HUES64 (cell line): Measurements from ENCODE around the gene KCNJ9.
A peak's percentile ranks its signal among the peaks of the same experiment; 100 is the strongest.

Source experiments
- H3K27ac ChIP-seq: 2 replicates; pipeline ENCODE4 v1.7.0; 2013; ENCODE audit warnings: low read depth, low read length, inconsistent platforms
- H3K27me3 ChIP-seq: 2 replicates; pipeline ENCODE4 v1.6.1; 2013; ENCODE audit warnings: mild to moderate bottlenecking, low read length; ENCODE audit not compliant: insufficient read depth
- H3K36me3 ChIP-seq: 2 replicates; pipeline ENCODE4 v1.6.1; 2013; ENCODE audit warnings: mild to moderate bottlenecking, low read length; ENCODE audit not compliant: insufficient read depth
- H3K4me1 ChIP-seq: 2 replicates; pipeline ENCODE4 v1.6.1; 2013; ENCODE audit warnings: mild to moderate bottlenecking, low read length, moderate library complexity; ENCODE audit not compliant: insufficient read depth
- H3K4me3 ChIP-seq: 2 replicates; pipeline ENCODE4 v1.5.1; 2013; ENCODE audit warnings: mild to moderate bottlenecking, low read length, moderate library complexity
- H3K9ac ChIP-seq: 2 replicates; pipeline ENCODE4 v1.6.1; 2013; ENCODE audit warnings: mild to moderate bottlenecking, low read depth, low read length
- H3K9me3 ChIP-seq: 2 replicates; pipeline ENCODE4 v1.6.1; 2013; ENCODE audit warnings: low read depth, low read length; ENCODE audit not compliant: insufficient read depth
- WGBS: fragments of 150-250, 120-280 bp; methylation state at CpG from one replicate; pipeline ENCODE4 v1.1.7; 2013; ENCODE audit warnings: missing lambda C conversion rate; 5-methylcytosine and 5-hydroxymethylcytosine counted together

Gene KCNJ9

GRCh38 chr1:160097911-160098851 is 16.8 kb downstream of the KCNJ9 start, which contains the start of gene IGSF8:
IGSF8 (minus strand) TSS chr1:160098619; CDS start chr1:160098472, 147 bp downstream.
- H3K27ac ChIP-seq: peak within 1 kb of the TSS; percentile 38; the same call in 1 of the 2 replicates
- peaks cover 18% of the 10 kb centered on the region for H3K36me3 ChIP-seq
- H3K27me3 ChIP-seq: peaks cover 10% of the 10 kb centered on the region; the same call in 1 of the 2 replicates
- H3K4me1 ChIP-seq: peaks cover 34% of the 10 kb centered on the region
- 5% methylated on average over 57 of the region's 64 CpGs for WGBS
- no peaks in the 10 kb centered on the region for H3K9me3 ChIP-seq
- peak within 1 kb of the TSS; percentile 73 for H3K4me3 ChIP-seq
- H3K9ac ChIP-seq: peak within 1 kb of the TSS; percentile 46

- Histone ChIP-seq H3K4me1 (peaks cover 40% of the 10 kb centered on the region), H3K9me3 (no peaks in the 10 kb centered on the region), H3K27ac (peak overlapping the region; percentile 13; the same call in 1 of the 2 replicates), H3K27me3 (peaks cover 10% of the 10 kb centered on the region; the same call in 1 of the 2 replicates), H3K9ac (peak overlapping the region; percentile 44; the same call in 1 of the 2 replicates), H3K4me3 (peak overlapping the region; percentile 55), H3K36me3 (peaks cover 10% of the 10 kb centered on the region)
- WGBS: 9% methylated on average over 28 of the region's 40 CpGs
These were observed 17.7 kb downstream of the KCNJ9 start for GRCh38 chr1:160098852-160099561.

GRCh38 chr1:160099716-160100375 is 18.5 kb downstream of the KCNJ9 start:
- H3K27ac ChIP-seq: no peak overlapping the region
- no peaks in the 10 kb centered on the region for H3K9me3 ChIP-seq
- no peak overlapping the region for H3K4me3 ChIP-seq
- H3K36me3 ChIP-seq: peaks cover 2% of the 10 kb centered on the region; the same call in 1 of the 2 replicates
- H3K4me1 ChIP-seq: peaks cover 48% of the 10 kb centered on the region
- 95% methylated on average over 2 of the region's 2 CpGs for WGBS
- H3K9ac ChIP-seq: no peak overlapping the region
- H3K27me3 ChIP-seq: peaks cover 10% of the 10 kb centered on the region; the same call in 1 of the 2 replicates

- no peaks in the 10 kb centered on the region for H3K36me3 ChIP-seq
- no peaks in the 10 kb centered on the region for H3K9me3 ChIP-seq
- H3K27me3 ChIP-seq: peaks cover 10% of the 10 kb centered on the region; the same call in 1 of the 2 replicates
- no peak overlapping the region for H3K4me3 ChIP-seq
- H3K4me1 ChIP-seq: peaks cover 39% of the 10 kb centered on the region
- no peak overlapping the region for H3K27ac ChIP-seq
- 0 out of 2 replicates have a peak overlapping the region, but pooled peaks have one; percentile 38 for H3K9ac ChIP-seq
- 30% methylated on average over 12 of the region's 13 CpGs for WGBS
These were observed 19.8 kb downstream of the KCNJ9 start for GRCh38 chr1:160101037-160101716.

GRCh38 chr1:160101717-160102522 is 20.6 kb downstream of the KCNJ9 start:
- Histone ChIP-seq H3K4me3 (no peak overlapping the region), H3K9ac (no peak overlapping the region), H3K36me3 (no peaks in the 10 kb centered on the region), H3K27me3 (peaks cover 10% of the 10 kb centered on the region; the same call in 1 of the 2 replicates), H3K9me3 (no peaks in the 10 kb centered on the region), H3K4me1 (peaks cover 31% of the 10 kb centered on the region), H3K27ac (no peak overlapping the region)
- WGBS: 84% methylated on average over 9 of the region's 9 CpGs

- no peaks in the 10 kb centered on the region for H3K9me3 ChIP-seq
- peaks cover 26% of the 10 kb centered on the region for H3K4me1 ChIP-seq
- H3K27ac ChIP-seq: no peak overlapping the region
- no peaks in the 10 kb centered on the region for H3K36me3 ChIP-seq
- 64% methylated on average over 5 of the region's 6 CpGs for WGBS
- no peak overlapping the region for H3K9ac ChIP-seq
- H3K27me3 ChIP-seq: peaks cover 10% of the 10 kb centered on the region; the same call in 1 of the 2 replicates
- H3K4me3 ChIP-seq: no peak overlapping the region
These were observed 22.5 kb downstream of the KCNJ9 start for GRCh38 chr1:160103658-160104408.

GRCh38 chr1:160104486-160104885 is 23.1 kb downstream of the KCNJ9 start:
- peaks cover 7% of the 10 kb centered on the region; the same call in 1 of the 2 replicates for H3K27me3 ChIP-seq
- 76% methylated on average over 3 of the region's 3 CpGs for WGBS
- H3K27ac ChIP-seq: no peak overlapping the region
- no peak overlapping the region for H3K4me3 ChIP-seq
- no peaks in the 10 kb centered on the region for H3K36me3 ChIP-seq
- no peak overlapping the region for H3K9ac ChIP-seq
- no peaks in the 10 kb centered on the region for H3K9me3 ChIP-seq
- peaks cover 24% of the 10 kb centered on the region for H3K4me1 ChIP-seq

- 97% methylated on average over 5 of the region's 5 CpGs for WGBS
- H3K9ac ChIP-seq: no peak overlapping the region
- no peak overlapping the region for H3K4me3 ChIP-seq
- H3K27me3 ChIP-seq: no peaks in the 10 kb centered on the region; the same call in 1 of the 2 replicates
- H3K9me3 ChIP-seq: no peaks in the 10 kb centered on the region
- no peak overlapping the region for H3K27ac ChIP-seq
- no peaks in the 10 kb centered on the region for H3K36me3 ChIP-seq
- peaks cover 28% of the 10 kb centered on the region for H3K4me1 ChIP-seq
These were observed 23.8 kb downstream of the KCNJ9 start for GRCh38 chr1:160105155-160105554.

GRCh38 chr1:160107512-160107911 is 26.2 kb downstream of the KCNJ9 start:
- peaks cover 25% of the 10 kb centered on the region for H3K4me1 ChIP-seq
- no peaks in the 10 kb centered on the region for H3K36me3 ChIP-seq
- H3K4me3 ChIP-seq: no peak overlapping the region
- H3K27ac ChIP-seq: no peak overlapping the region
- 94% methylated on average over 1 of the region's 1 CpG for WGBS
- H3K9me3 ChIP-seq: no peaks in the 10 kb centered on the region
- H3K27me3 ChIP-seq: no peaks in the 10 kb centered on the region
- H3K9ac ChIP-seq: no peak overlapping the region
